HEK293T (cell line): ENCODE results near the gene PRG2.

Source experiments
- ARNT ChIP-seq: fragments of 450-650 bp; IDR thresholded peaks from 2 replicates; pipeline ENCODE4 v1.6.1; 2017; ENCODE audit warnings: mild to moderate bottlenecking
- BHLHE40 ChIP-seq: fragments of 450-650 bp; IDR thresholded peaks from 2 replicates; pipeline ENCODE4 v1.6.1; 2016; ENCODE audit warnings: mild to moderate bottlenecking, moderate library complexity, borderline replicate concordance
- CTBP1 ChIP-seq: fragments of 450-650 bp; IDR thresholded peaks from 2 replicates; pipeline ENCODE4 v1.6.1; 2016; ENCODE audit warnings: borderline replicate concordance
- ELF4 ChIP-seq: fragments of 450-650 bp; IDR thresholded peaks from 2 replicates; pipeline ENCODE4 v1.6.1; 2017; ENCODE audit warnings: antibody characterized with exemption
- FOXA1 ChIP-seq: fragments of 450-650 bp; IDR thresholded peaks from 2 replicates; pipeline ENCODE4 v1.6.1; 2016; ENCODE audit warnings: mild to moderate bottlenecking
- FOXK2 ChIP-seq: fragments of 450-650 bp; IDR thresholded peaks from 2 replicates; pipeline ENCODE4 v1.6.1; 2016; ENCODE audit warnings: mild to moderate bottlenecking
- HDGF ChIP-seq: fragments of 450-650 bp; IDR thresholded peaks from 2 replicates; pipeline ENCODE4 v1.6.1; 2017; ENCODE audit warnings: antibody characterized with exemption, borderline replicate concordance
- L3MBTL2 ChIP-seq: fragments of 450-650 bp; conservative IDR thresholded peaks from 2 replicates; pipeline ENCODE4 v1.6.1; 2016; ENCODE audit warnings: mild to moderate bottlenecking
- NFRKB ChIP-seq: fragments of 450-650 bp; IDR thresholded peaks from 2 replicates; pipeline ENCODE4 v1.6.1; 2016; ENCODE audit warnings: mild to moderate bottlenecking, moderate library complexity
- SP1 ChIP-seq: fragments of 450-650 bp; IDR thresholded peaks from 2 replicates; pipeline ENCODE4 v1.6.1; 2017
- SUZ12 ChIP-seq: fragments of 450-650 bp; IDR thresholded peaks from 2 replicates; pipeline ENCODE4 v1.6.1; 2016; ENCODE audit warnings: mild to moderate bottlenecking
- TARDBP ChIP-seq: fragments of 450-650 bp; IDR thresholded peaks from 2 replicates; pipeline ENCODE4 v1.6.1; 2016
- ZNF384 ChIP-seq: fragments of 450-650 bp; IDR thresholded peaks from 2 replicates; pipeline ENCODE4 v1.6.1; 2016
- TF ChIP-seq, protein P1 (sequence below): fragments of 450-650 bp; IDR thresholded peaks from 2 replicates; pipeline ENCODE4 v1.6.1; 2016

GRCh38 chr11:57428643-57429042, 38.2 kb upstream of the PRG2 start:
- TF ChIP-seq, protein P1, sequence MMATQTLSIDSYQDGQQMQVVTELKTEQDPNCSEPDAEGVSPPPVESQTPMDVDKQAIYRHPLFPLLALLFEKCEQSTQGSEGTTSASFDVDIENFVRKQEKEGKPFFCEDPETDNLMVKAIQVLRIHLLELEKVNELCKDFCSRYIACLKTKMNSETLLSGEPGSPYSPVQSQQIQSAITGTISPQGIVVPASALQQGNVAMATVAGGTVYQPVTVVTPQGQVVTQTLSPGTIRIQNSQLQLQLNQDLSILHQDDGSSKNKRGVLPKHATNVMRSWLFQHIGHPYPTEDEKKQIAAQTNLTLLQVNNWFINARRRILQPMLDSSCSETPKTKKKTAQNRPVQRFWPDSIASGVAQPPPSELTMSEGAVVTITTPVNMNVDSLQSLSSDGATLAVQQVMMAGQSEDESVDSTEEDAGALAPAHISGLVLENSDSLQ = no peak
- TF ChIP-seq FOXA1 = no peak
- TF ChIP-seq BHLHE40 = no peak
- no peak for TF ChIP-seq SP1
- no peak for TF ChIP-seq TARDBP
- TF ChIP-seq SUZ12 = no peak
- no peak for TF ChIP-seq L3MBTL2
- TF ChIP-seq NFRKB = no peak
- no peak for TF ChIP-seq FOXK2
- no peak for TF ChIP-seq CTBP1
- TF ChIP-seq ARNT = no peak
- TF ChIP-seq HDGF = no peak
- no peak for TF ChIP-seq ZNF384
- no peak for TF ChIP-seq ELF4
